ENCODE results near the gene UBE2J1.
"Not testable (repeated sequence)": the region's sequence is repeated elsewhere in the genome, so short reads cannot be mapped to it uniquely, and the experiment has no call there.

The UBE2J1 gene

GRCh38 chr6:89295981-89296380 lies 56.5 kb downstream of the UBE2J1 start:
- ATAC-seq = no peak

DNA sequence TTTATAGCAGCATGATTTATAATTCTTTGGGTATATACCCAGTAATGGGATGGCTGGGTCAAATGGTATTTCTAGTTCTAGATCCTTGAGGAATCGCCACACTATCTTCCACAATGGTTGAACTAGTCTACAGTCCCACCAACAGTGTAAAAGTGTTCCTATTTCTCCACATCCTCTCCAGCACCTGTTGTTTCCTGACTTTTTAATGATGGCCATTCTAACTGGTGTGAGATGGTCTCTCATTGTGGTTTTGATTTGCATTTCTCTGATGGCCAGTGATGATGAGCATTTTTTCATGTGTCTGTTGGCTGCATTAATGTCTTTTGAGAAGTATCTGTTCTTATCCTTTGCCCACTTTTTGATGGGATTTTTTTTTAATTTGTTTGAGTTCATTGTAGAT lies 57.4 kb downstream of the UBE2J1 start:
- not testable (repeated sequence) for ATAC-seq

More at GRCh38 chr6:89295981-89296380, 56.5 kb downstream of the UBE2J1 start:
- no peak for TF ChIP-seq ZNF8 (CRISPR knock-in tag; IDR thresholded peaks at IDR 0.05)
- TF ChIP-seq ZFP30 (CRISPR knock-in tag; IDR thresholded peaks at IDR 0.05) = no peak
- TF ChIP-seq ARNTL (CRISPR knock-in tag; IDR thresholded peaks at IDR 0.05; ENCODE audit: borderline replicate concordance, low read depth) = no peak
- no peak for TF ChIP-seq ZNF70 (CRISPR knock-in tag; IDR thresholded peaks at IDR 0.05)
- TF ChIP-seq ZFP3 (CRISPR knock-in tag; IDR thresholded peaks at IDR 0.05) = no peak
- no peak for TF ChIP-seq GLIS3 (CRISPR knock-in tag; IDR thresholded peaks at IDR 0.05)
- TF ChIP-seq, protein P1, sequence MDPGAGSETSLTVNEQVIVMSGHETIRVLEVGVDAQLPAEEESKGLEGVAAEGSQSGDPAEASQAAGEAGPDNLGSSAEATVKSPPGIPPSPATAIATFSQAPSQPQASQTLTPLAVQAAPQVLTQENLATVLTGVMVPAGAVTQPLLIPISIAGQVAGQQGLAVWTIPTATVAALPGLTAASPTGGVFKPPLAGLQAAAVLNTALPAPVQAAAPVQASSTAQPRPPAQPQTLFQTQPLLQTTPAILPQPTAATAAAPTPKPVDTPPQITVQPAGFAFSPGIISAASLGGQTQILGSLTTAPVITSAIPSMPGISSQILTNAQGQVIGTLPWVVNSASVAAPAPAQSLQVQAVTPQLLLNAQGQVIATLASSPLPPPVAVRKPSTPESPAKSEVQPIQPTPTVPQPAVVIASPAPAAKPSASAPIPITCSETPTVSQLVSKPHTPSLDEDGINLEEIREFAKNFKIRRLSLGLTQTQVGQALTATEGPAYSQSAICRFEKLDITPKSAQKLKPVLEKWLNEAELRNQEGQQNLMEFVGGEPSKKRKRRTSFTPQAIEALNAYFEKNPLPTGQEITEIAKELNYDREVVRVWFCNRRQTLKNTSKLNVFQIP (CRISPR knock-in tag; IDR thresholded peaks at IDR 0.05; ENCODE audit: borderline replicate concordance, low read depth) = no peak
- TF ChIP-seq CSDC2 (CRISPR knock-in tag; IDR thresholded peaks at IDR 0.05) = no peak
- TF ChIP-seq PPARA (CRISPR knock-in tag; IDR thresholded peaks at IDR 0.05; ENCODE audit: borderline replicate concordance) = no peak
- no peak for TF ChIP-seq SNAI2 (CRISPR knock-in tag; IDR thresholded peaks at IDR 0.05)
- TF ChIP-seq, protein P2, sequence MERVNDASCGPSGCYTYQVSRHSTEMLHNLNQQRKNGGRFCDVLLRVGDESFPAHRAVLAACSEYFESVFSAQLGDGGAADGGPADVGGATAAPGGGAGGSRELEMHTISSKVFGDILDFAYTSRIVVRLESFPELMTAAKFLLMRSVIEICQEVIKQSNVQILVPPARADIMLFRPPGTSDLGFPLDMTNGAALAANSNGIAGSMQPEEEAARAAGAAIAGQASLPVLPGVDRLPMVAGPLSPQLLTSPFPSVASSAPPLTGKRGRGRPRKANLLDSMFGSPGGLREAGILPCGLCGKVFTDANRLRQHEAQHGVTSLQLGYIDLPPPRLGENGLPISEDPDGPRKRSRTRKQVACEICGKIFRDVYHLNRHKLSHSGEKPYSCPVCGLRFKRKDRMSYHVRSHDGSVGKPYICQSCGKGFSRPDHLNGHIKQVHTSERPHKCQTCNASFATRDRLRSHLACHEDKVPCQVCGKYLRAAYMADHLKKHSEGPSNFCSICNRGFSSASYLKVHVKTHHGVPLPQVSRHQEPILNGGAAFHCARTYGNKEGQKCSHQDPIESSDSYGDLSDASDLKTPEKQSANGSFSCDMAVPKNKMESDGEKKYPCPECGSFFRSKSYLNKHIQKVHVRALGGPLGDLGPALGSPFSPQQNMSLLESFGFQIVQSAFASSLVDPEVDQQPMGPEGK (CRISPR knock-in tag; IDR thresholded peaks at IDR 0.05; ENCODE audit: borderline replicate concordance) = no peak

DNA sequence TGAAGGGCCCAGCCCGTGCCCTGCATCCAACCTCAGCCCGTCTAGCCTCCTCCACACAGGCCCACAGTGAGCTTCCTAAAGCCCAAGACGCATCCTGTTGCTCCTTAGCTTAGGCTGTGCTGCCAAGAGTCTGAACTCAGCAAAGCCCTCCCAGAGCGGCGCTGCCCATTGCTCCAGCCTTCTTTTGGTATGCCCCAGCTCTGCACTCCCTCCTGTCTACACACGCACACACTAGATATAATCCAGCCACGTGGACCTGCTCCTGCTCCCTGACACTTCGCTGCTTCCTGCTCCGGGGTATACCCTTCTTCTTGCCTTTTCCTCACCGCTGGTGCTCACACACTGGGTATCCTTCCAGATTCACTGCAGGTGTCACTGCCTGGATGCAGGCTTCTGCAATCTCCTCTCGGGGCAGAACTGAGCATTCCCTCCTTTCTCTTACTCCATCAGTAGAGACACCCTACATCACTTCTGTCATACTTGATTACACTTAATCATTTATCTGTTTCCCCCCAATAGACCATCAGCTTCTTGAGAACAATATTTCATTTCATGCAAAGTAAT lies 61.2 kb downstream of the UBE2J1 start:
- TF ChIP-seq ISL1 (CRISPR knock-in tag; IDR thresholded peaks at IDR 0.05) (no peak), BACH2 (CRISPR knock-in tag; IDR thresholded peaks at IDR 0.05; ENCODE audit: borderline replicate concordance) (no peak), TCF4 (CRISPR knock-in tag; IDR thresholded peaks at IDR 0.05; ENCODE audit: borderline replicate concordance) (no peak), ZNF8 (CRISPR knock-in tag; IDR thresholded peaks at IDR 0.05) (no peak), GLIS3 (CRISPR knock-in tag; IDR thresholded peaks at IDR 0.05) (no peak), ESRRG (CRISPR knock-in tag; IDR thresholded peaks at IDR 0.05) (no peak), RARB (CRISPR knock-in tag; IDR thresholded peaks at IDR 0.05) (no peak)
- TF ChIP-seq, protein P3, sequence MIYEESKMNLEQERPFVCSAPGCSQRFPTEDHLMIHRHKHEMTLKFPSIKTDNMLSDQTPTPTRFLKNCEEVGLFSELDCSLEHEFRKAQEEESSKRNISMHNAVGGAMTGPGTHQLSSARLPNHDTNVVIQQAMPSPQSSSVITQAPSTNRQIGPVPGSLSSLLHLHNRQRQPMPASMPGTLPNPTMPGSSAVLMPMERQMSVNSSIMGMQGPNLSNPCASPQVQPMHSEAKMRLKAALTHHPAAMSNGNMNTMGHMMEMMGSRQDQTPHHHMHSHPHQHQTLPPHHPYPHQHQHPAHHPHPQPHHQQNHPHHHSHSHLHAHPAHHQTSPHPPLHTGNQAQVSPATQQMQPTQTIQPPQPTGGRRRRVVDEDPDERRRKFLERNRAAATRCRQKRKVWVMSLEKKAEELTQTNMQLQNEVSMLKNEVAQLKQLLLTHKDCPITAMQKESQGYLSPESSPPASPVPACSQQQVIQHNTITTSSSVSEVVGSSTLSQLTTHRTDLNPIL (CRISPR knock-in tag; IDR thresholded peaks at IDR 0.05; ENCODE audit: low read depth) = no peak
- TF ChIP-seq, protein P4, sequence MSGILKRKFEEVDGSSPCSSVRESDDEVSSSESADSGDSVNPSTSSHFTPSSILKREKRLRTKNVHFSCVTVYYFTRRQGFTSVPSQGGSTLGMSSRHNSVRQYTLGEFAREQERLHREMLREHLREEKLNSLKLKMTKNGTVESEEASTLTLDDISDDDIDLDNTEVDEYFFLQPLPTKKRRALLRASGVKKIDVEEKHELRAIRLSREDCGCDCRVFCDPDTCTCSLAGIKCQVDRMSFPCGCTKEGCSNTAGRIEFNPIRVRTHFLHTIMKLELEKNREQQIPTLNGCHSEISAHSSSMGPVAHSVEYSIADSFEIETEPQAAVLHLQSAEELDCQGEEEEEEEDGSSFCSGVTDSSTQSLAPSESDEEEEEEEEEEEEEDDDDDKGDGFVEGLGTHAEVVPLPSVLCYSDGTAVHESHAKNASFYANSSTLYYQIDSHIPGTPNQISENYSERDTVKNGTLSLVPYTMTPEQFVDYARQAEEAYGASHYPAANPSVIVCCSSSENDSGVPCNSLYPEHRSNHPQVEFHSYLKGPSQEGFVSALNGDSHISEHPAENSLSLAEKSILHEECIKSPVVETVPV (CRISPR knock-in tag; IDR thresholded peaks at IDR 0.05) = no peak
- TF ChIP-seq, protein P2 (CRISPR knock-in tag; IDR thresholded peaks at IDR 0.05; ENCODE audit: borderline replicate concordance) = no peak
- no peak for ATAC-seq

GRCh38 chr6:89290401-89291155 lies 61.9 kb downstream of the UBE2J1 start:
- peak; percentile 30; the same call in 1 of the 3 replicates for ATAC-seq
- TF ChIP-seq ZNF70 (CRISPR knock-in tag; IDR thresholded peaks at IDR 0.05) = no peak
- no peak for TF ChIP-seq ISL1 (CRISPR knock-in tag; IDR thresholded peaks at IDR 0.05)
- TF ChIP-seq ESRRG (CRISPR knock-in tag; IDR thresholded peaks at IDR 0.05) = no peak
- TF ChIP-seq ZFP30 (CRISPR knock-in tag; IDR thresholded peaks at IDR 0.05) = no peak
- TF ChIP-seq GLIS3 (CRISPR knock-in tag; IDR thresholded peaks at IDR 0.05) = no peak
- TF ChIP-seq TCF4 (CRISPR knock-in tag; IDR thresholded peaks at IDR 0.05; ENCODE audit: borderline replicate concordance) = no peak
- no peak for TF ChIP-seq ZNF8 (CRISPR knock-in tag; IDR thresholded peaks at IDR 0.05)
- TF ChIP-seq, protein P3 (CRISPR knock-in tag; IDR thresholded peaks at IDR 0.05; ENCODE audit: low read depth) = no peak
- TF ChIP-seq PPARA (CRISPR knock-in tag; IDR thresholded peaks at IDR 0.05; ENCODE audit: borderline replicate concordance) = no peak
- TF ChIP-seq BACH2 (CRISPR knock-in tag; IDR thresholded peaks at IDR 0.05; ENCODE audit: borderline replicate concordance) = no peak
- TF ChIP-seq, protein P4 (CRISPR knock-in tag; IDR thresholded peaks at IDR 0.05) = no peak
- TF ChIP-seq ARNTL (CRISPR knock-in tag; IDR thresholded peaks at IDR 0.05; ENCODE audit: borderline replicate concordance, low read depth) = no peak
- no peak for TF ChIP-seq CSDC2 (CRISPR knock-in tag; IDR thresholded peaks at IDR 0.05)
- no peak for TF ChIP-seq ZNF565 (CRISPR knock-in tag; conservative IDR thresholded peaks at IDR 0.05; ENCODE audit: low read depth)
- TF ChIP-seq, protein P2 (CRISPR knock-in tag; IDR thresholded peaks at IDR 0.05; ENCODE audit: borderline replicate concordance) = no peak
- no peak for TF ChIP-seq SNAI2 (CRISPR knock-in tag; IDR thresholded peaks at IDR 0.05)

Data from SK-N-SH treated with all-trans-retinoic acid at 6 μM for 48 hours (cell line).